ENCODE measurements around the gene RS1. TPM values are rescaled to one million over a fixed set of nuclear protein-coding genes. Genes with fewer than 3 reads are reported as not detected.

Gene RS1
- total RNA-seq, 1 donor from 2014 or later: not detected

- DNase-seq (ENCODE audit: low read depth, low spot score): no peak
These were observed 3.7 kb downstream of the RS1 start for GRCh38 chrX:18668071-18668835.

GRCh38 chrX:18666614-18667013 lies 5.3 kb downstream of the RS1 start:
- no peak for DNase-seq (ENCODE audit: low read depth, low spot score)

GRCh38 chrX:18664947-18665346 lies 7.0 kb downstream of the RS1 start:
- no peak for DNase-seq (ENCODE audit: low read depth, low spot score)

- no peak for DNase-seq (ENCODE audit: low read depth, low spot score)
These were observed 10.6 kb downstream of the RS1 start for GRCh38 chrX:18661273-18661672.

GRCh38 chrX:18654875-18655836 lies 16.8 kb downstream of the RS1 start:
- DNase-seq (ENCODE audit: low read depth, low spot score): no peak

GRCh38 chrX:18652636-18653035 lies 19.3 kb downstream of the RS1 start:
- no peak for DNase-seq (ENCODE audit: low read depth, low spot score)

GRCh38 chrX:18650662-18651061 lies 21.2 kb downstream of the RS1 start:
- no peak for DNase-seq (ENCODE audit: low read depth, low spot score)

- no peak for DNase-seq (ENCODE audit: low read depth, low spot score)
These were observed 22.4 kb downstream of the RS1 start for GRCh38 chrX:18649498-18649951.

- DNase-seq (ENCODE audit: low read depth, low spot score): no peak
These were observed 24.3 kb downstream of the RS1 start for GRCh38 chrX:18647621-18648020.

GRCh38 chrX:18643853-18644252 lies 28.1 kb downstream of the RS1 start:
- DNase-seq (ENCODE audit: low read depth, low spot score): no peak

- DNase-seq (ENCODE audit: low read depth, low spot score): no peak
These were observed 28.7 kb downstream of the RS1 start for GRCh38 chrX:18643243-18643642.

- no peak for DNase-seq (ENCODE audit: low read depth, low spot score)
These were observed 31.2 kb downstream of the RS1 start for GRCh38 chrX:18640686-18641085.

GRCh38 chrX:18639280-18639679 lies 32.6 kb downstream of the RS1 start:
- no peak for DNase-seq (ENCODE audit: low read depth, low spot score)

- no peak for DNase-seq (ENCODE audit: low read depth, low spot score)
These were observed 33.5 kb downstream of the RS1 start for GRCh38 chrX:18638398-18638797.

- no peak for DNase-seq (ENCODE audit: low read depth, low spot score)
These were observed 41.0 kb downstream of the RS1 start for GRCh38 chrX:18630934-18631333.

- no peak for DNase-seq (ENCODE audit: low read depth, low spot score)
These were observed 47.3 kb downstream of the RS1 start for GRCh38 chrX:18624599-18624998.

GRCh38 chrX:18620349-18620748 lies 51.6 kb downstream of the RS1 start:
- DNase-seq (ENCODE audit: low read depth, low spot score): no peak

GRCh38 chrX:18619288-18619687 lies 52.6 kb downstream of the RS1 start:
- no peak for DNase-seq (ENCODE audit: low read depth, low spot score)

- DNase-seq (ENCODE audit: low read depth, low spot score): peak; percentile 2
These were observed 54.5 kb downstream of the RS1 start for GRCh38 chrX:18617407-18617750.

GRCh38 chrX:18616688-18617406 lies 55.1 kb downstream of the RS1 start:
- DNase-seq (ENCODE audit: low read depth, low spot score): no peak

GRCh38 chrX:18613930-18614639 lies 57.8 kb downstream of the RS1 start:
- no peak for DNase-seq (ENCODE audit: low read depth, low spot score)
